GM12878 (cell line): ENCODE measurements around the gene SMC5. TPM values are rescaled to one million over a fixed set of nuclear protein-coding genes. Genes with fewer than 3 reads are reported as not detected.

Experiments used
- ATAC-seq: fragments of 200-7000 bp; cut with Tn5 transposase; 3 replicates; pipeline ENCODE4 v1.9.1; 2020; ENCODE audit warnings: mild to moderate bottlenecking, moderate library complexity
- BruUV-seq: library from RNA; stranded (reverse); fragments of 400-500 nt; replicated peaks from 2 replicates; lab custom pipeline; 2021; lab: Mats Ljungman, UMichigan
- CTCF ChIA-PET: fragments of 300-600 bp; sonication (Branson Sonifier 250); formaldehyde crosslinking; extraction: SDS; loops from one replicate; lab custom pipeline; 2021; ENCODE audit warnings: inconsistent platforms; lab: Yijun Ruan, JAX
- POLR2A ChIA-PET: fragments of 350-600 bp; formaldehyde crosslinking; extraction: SDS; loops from one replicate; lab custom pipeline; 2021; ENCODE audit warnings: inconsistent platforms; lab: Charles Lee
- RAD21 ChIA-PET: fragments of 300-600 bp; sonication (Branson Sonifier 250); formaldehyde crosslinking; loops from one replicate; lab custom pipeline; 2023; ENCODE audit warnings: antibody characterized with exemption; ENCODE audit not compliant: unreplicated experiment; lab: Charles Lee
- SMC1A ChIA-PET: fragments of 300-600 bp; sonication (Branson Sonifier 250); formaldehyde crosslinking; loops from one replicate; lab custom pipeline; 2023; ENCODE audit not compliant: unreplicated experiment, uncharacterized antibody; lab: Charles Lee
- DNase-seq: peaks from one replicate; pipeline ENCODE4 v3.0.0-alpha.2; 2011; ENCODE audit warnings: low read depth, low spot score
- FAIRE-seq: peaks from 3 replicates; lab custom pipeline; 2011; peaks lifted over from hg19 to GRCh38; lab: Jason Lieb, UNC
- H2AFZ ChIP-seq: 2 replicates; pipeline ENCODE4 v1.6.0; 2011; ENCODE audit warnings: low read depth, low read length, control low read depth; ENCODE audit not compliant: control insufficient read depth
- H3K27ac ChIP-seq: 2 replicates; pipeline ENCODE4 v1.5.1; 2011; ENCODE audit warnings: control low read depth; ENCODE audit not compliant: control insufficient read depth, insufficient read depth
- H3K27me3 ChIP-seq, 2 experiments: replicated peaks in 1 of 2; 2 replicates each; pipeline versions ENCODE4 v1.6.0 to v1.6.1; 2011; ENCODE audit warnings: low read length in 1 of 2; ENCODE audit not compliant: control insufficient read depth in 2 of 2, insufficient read depth in 2 of 2
- H3K36me3 ChIP-seq, 2 experiments: 2 replicates each; pipeline ENCODE4 v1.5.1; 2011; ENCODE audit warnings: low read length in 1 of 2; ENCODE audit not compliant: control insufficient read depth in 2 of 2, insufficient read depth in 2 of 2
- H3K4me1 ChIP-seq: 2 replicates; pipeline ENCODE4 v1.6.1; 2011; ENCODE audit warnings: mild to moderate bottlenecking, low read length, moderate library complexity, mixed read lengths; ENCODE audit not compliant: control insufficient read depth, insufficient read depth
- H3K4me2 ChIP-seq: 2 replicates; pipeline ENCODE4 v1.6.0; 2011; ENCODE audit warnings: control low read depth; ENCODE audit not compliant: control insufficient read depth, insufficient read depth
- H3K4me3 ChIP-seq: fragments of 200-600 bp; sonication (generic); 2 replicates; pipeline ENCODE4 v1.5.1; 2016
- H3K79me2 ChIP-seq: 2 replicates; pipeline ENCODE4 v1.6.0; 2011; ENCODE audit warnings: low read length; ENCODE audit not compliant: control insufficient read depth, insufficient read depth
- H3K9ac ChIP-seq: 2 replicates; pipeline ENCODE4 v1.8.0; 2011; ENCODE audit warnings: low read length, control low read depth, mixed read lengths; ENCODE audit not compliant: control insufficient read depth, insufficient read depth
- H3K9me3 ChIP-seq: replicated peaks from 3 replicates; pipeline ENCODE4 v1.5.1; 2011; ENCODE audit warnings: mild to moderate bottlenecking, low read length; ENCODE audit not compliant: control insufficient read depth, insufficient read depth
- H4K20me1 ChIP-seq: 2 replicates; pipeline ENCODE4 v1.6.0; 2011; ENCODE audit not compliant: control insufficient read depth, insufficient read depth
- IKZF2 ChIP-seq, 2 experiments: fragments of 450-650 bp; IDR thresholded peaks; 2 replicates each; pipeline ENCODE4 v1.6.1; 2017; ENCODE audit warnings: mild to moderate bottlenecking in 2 of 2, moderate library complexity in 2 of 2
- RAD21 ChIP-seq: IDR thresholded peaks from 2 replicates; pipeline ENCODE4 v1.6.1; 2011; ENCODE audit warnings: mild to moderate bottlenecking, low read depth, low read length, moderate library complexity; ENCODE audit not compliant: insufficient read depth
- SMARCA5 ChIP-seq: fragments of 450-650 bp; IDR thresholded peaks from 2 replicates; pipeline ENCODE4 v1.6.1; 2017; ENCODE audit warnings: mild to moderate bottlenecking
- SUPT20H ChIP-seq: IDR thresholded peaks from 2 replicates; pipeline ENCODE4 v1.6.1; 2011; ENCODE audit warnings: low read depth, mild to moderate bottlenecking, low read length, moderate library complexity, borderline replicate concordance; ENCODE audit not compliant: control insufficient read depth
- WGBS: methylation state at CpG from one replicate; pipeline ENCODE4 v1.1.6; 2016; ENCODE audit warnings: low lambda C conversion rate; ENCODE audit not compliant: insufficient replicate concordance, insufficient coverage; ENCODE audit errors: missing lambda C conversion rate; 5-methylcytosine and 5-hydroxymethylcytosine counted together
- in situ Hi-C: fragments of 300-500 bp; cut with MboI; formaldehyde crosslinking; loops from 9 replicates; pipeline ENCODE4 v1.14.3; 2018; ENCODE audit warnings: mixed read lengths
- intact Hi-C: fragments of 100-400 bp; cut with micrococcal nuclease; formaldehyde crosslinking; loops from one replicate; pipeline ENCODE4 v1.14.2; 2022; ENCODE audit not compliant: unreplicated experiment
- polyA plus RNA-seq, 11 experiments: library from polyadenylated mRNA; depleted of rRNA in 4 of 11; unstranded in 6 of 11; stranded (reverse) in 5 of 11; fragments of >200 nt; fragmentation: Nextera tagmentation in 4 of 11; fragmentation: Illumina TruSeq in 1 of 11; extraction: Ambion mirVana in 4 of 11; extraction: Trizol in 1 of 11; gene quantifications; 1 replicate in 1 of 11; 2 replicates in 10 of 11; pipeline versions ENCODE4 v1.2.1 to v1.2.3, GENCODE V29; 2011 to 2016; ENCODE audit warnings: inconsistent platforms in 2 of 11, missing spikeins in 2 of 11, low read depth in 1 of 11
- total RNA-seq, 4 experiments: library from RNA; depleted of rRNA in 3 of 4; stranded (reverse); fragments of >200 nt in 3 of 4; fragmentation: Illumina TruSeq in 1 of 4; extraction: Trizol in 1 of 4; gene quantifications; 2 replicates each; pipeline versions ENCODE4 v1.2.1 to v1.2.3, GENCODE V29; 2013 to 2021
- TF ChIP-seq, protein P1 (sequence below): fragments of 450-650 bp; conservative IDR thresholded peaks from 2 replicates; pipeline ENCODE4 v1.6.1; 2017; ENCODE audit warnings: mild to moderate bottlenecking, moderate library complexity
- TF ChIP-seq, protein P2 (sequence below): IDR thresholded peaks from 2 replicates; pipeline ENCODE4 v1.6.1; 2012; ENCODE audit warnings: improper control_type of control experiment, low read depth, low read length; ENCODE audit not compliant: insufficient replicate concordance

SMC5 gene
- total and polyA plus RNA-seq, 10 of the 15 experiments (the other 5 are each of a cell fraction or from before 2014, with no cell fraction given), result 6.5 to 47.1 (median 22.9) TPM

DNA sequence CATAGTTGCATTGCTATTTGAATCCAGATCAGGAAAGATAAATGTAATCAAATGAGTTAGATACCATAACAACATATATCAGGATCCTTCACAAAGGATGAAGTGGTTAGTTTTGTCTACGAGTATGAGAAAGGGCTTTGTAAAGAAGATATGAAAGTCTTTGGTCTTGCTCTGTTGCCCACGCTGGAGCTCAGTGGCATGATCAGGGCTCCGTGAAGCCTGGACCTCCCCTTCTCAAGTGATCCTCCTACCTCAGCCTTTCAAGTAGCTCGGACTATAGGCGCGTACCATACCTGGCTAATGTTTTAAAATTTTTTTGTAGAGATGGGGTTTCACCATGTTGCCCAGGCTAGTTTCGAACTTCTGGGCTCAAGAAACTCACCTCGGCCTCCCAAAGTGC lies 1.8 kb downstream of the SMC5 start (continued):
- no peak for TF ChIP-seq IKZF2 (IDR thresholded peaks at IDR 0.05)
- TF ChIP-seq, all 136 proteins: peak for 2

DNA sequence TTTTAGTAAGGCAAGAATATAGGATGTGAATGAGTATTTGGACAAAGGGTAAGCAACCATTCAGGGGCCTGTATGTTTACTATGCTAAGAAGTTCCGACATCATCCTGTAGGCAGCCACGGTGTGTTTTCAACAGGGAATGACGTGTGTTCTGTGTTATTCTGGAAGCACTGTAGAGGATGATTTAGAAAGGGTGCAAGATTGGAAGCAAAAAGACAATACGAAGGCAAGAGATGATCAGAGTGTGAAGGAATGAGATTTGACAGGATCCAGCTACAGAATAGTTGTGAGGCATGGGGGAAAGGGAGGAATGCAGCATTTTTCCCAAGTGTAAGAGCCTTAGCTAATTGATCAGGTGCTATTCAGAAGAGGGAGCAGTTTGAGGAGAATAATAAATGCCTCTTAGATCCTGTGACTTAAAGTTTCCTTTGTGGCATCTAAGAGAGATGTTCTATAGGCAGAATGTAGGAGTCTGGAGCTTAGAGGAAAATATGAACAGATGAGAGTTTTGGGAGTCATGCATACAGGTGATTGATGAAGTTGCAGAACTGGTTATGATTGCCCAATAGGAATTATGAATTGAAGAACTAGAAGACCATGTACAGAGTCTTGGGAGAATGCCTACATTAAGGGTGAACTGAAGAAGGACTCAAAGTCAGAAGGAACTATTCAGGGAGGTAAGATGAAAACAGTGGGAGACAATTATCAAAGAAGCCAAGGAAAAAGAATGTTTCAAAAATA lies 2.5 kb downstream of the SMC5 start:
- TF ChIP-seq SUPT20H (no peak), RAD21 (no peak), SMARCA5 (no peak)
- TF ChIP-seq, protein P1, sequence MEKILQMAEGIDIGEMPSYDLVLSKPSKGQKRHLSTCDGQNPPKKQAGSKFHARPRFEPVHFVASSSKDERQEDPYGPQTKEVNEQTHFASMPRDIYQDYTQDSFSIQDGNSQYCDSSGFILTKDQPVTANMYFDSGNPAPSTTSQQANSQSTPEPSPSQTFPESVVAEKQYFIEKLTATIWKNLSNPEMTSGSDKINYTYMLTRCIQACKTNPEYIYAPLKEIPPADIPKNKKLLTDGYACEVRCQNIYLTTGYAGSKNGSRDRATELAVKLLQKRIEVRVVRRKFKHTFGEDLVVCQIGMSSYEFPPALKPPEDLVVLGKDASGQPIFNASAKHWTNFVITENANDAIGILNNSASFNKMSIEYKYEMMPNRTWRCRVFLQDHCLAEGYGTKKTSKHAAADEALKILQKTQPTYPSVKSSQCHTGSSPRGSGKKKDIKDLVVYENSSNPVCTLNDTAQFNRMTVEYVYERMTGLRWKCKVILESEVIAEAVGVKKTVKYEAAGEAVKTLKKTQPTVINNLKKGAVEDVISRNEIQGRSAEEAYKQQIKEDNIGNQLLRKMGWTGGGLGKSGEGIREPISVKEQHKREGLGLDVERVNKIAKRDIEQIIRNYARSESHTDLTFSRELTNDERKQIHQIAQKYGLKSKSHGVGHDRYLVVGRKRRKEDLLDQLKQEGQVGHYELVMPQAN, result no peak
- TF ChIP-seq, protein P2, sequence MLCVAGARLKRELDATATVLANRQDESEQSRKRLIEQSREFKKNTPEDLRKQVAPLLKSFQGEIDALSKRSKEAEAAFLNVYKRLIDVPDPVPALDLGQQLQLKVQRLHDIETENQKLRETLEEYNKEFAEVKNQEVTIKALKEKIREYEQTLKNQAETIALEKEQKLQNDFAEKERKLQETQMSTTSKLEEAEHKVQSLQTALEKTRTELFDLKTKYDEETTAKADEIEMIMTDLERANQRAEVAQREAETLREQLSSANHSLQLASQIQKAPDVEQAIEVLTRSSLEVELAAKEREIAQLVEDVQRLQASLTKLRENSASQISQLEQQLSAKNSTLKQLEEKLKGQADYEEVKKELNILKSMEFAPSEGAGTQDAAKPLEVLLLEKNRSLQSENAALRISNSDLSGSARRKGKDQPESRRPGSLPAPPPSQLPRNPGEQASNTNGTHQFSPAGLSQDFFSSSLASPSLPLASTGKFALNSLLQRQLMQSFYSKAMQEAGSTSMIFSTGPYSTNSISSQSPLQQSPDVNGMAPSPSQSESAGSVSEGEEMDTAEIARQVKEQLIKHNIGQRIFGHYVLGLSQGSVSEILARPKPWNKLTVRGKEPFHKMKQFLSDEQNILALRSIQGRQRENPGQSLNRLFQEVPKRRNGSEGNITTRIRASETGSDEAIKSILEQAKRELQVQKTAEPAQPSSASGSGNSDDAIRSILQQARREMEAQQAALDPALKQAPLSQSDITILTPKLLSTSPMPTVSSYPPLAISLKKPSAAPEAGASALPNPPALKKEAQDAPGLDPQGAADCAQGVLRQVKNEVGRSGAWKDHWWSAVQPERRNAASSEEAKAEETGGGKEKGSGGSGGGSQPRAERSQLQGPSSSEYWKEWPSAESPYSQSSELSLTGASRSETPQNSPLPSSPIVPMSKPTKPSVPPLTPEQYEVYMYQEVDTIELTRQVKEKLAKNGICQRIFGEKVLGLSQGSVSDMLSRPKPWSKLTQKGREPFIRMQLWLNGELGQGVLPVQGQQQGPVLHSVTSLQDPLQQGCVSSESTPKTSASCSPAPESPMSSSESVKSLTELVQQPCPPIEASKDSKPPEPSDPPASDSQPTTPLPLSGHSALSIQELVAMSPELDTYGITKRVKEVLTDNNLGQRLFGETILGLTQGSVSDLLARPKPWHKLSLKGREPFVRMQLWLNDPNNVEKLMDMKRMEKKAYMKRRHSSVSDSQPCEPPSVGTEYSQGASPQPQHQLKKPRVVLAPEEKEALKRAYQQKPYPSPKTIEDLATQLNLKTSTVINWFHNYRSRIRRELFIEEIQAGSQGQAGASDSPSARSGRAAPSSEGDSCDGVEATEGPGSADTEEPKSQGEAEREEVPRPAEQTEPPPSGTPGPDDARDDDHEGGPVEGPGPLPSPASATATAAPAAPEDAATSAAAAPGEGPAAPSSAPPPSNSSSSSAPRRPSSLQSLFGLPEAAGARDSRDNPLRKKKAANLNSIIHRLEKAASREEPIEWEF, result no peak
- POLR2A ChIA-PET, result interaction anchor here (1.1 to 1.4 kb wide), 2 partner anchors 146 to 153 kb away, joined by 3 to 4 read pairs; partner anchors contain the start of gene KLF9
- intact Hi-C loops, result loop anchor here (5.0 kb wide), 3 partner anchors 36 to 504 kb away; partner anchors contain the start of gene KLF9
- DNase-seq, result no peak
- Histone ChIP-seq H3K27ac (peak overlapping the region; percentile 43), H3K36me3 (peaks cover 0 to 18% of the 10 kb centered on the region in 2 experiments; a peak in 1 of 4 replicates), H4K20me1 (no peaks in the 10 kb centered on the region), H3K27me3 (no peaks in the 10 kb centered on the region), H3K79me2 (peaks cover 56% of the 10 kb centered on the region), H3K9me3 (no peaks in the 10 kb centered on the region; the same call in 2 of the 3 replicates), H2AFZ (no peak overlapping the region), H3K9ac (no peak overlapping the region), H3K4me2 (peak overlapping the region; percentile 23), H3K4me3 (peak overlapping the region; percentile 85), H3K4me1 (peaks cover 14% of the 10 kb centered on the region)
- 97% methylated on average over 4 of the region's 4 CpGs for WGBS
- FAIRE-seq, result no peak
- SMC1A ChIA-PET, result interaction anchor here (0.7 to 1.6 kb wide), 7 partner anchors 11 to 158 kb away, joined by 3 to 4 read pairs (median 3); no protein-coding TSS in a partner anchor
- in situ Hi-C loops, result loop anchor here (5.0 to 25.0 kb wide), 3 partner anchors 156 to 1651 kb away; partner anchors contain the start of genes ABHD17B, C9orf85 and PTAR1
- BruUV-seq, result no TSS peak
- RAD21 ChIA-PET, result interaction anchor here (0.9 kb wide), 1 partner anchor 341 kb away, joined by 3 read pairs; no protein-coding TSS in a partner anchor
- no peak for ATAC-seq
- CTCF ChIA-PET, result interaction anchor here (1.0 to 1.2 kb wide), 2 partner anchors 79 to 341 kb away, joined by 3 to 4 read pairs; no protein-coding TSS in a partner anchor
